Ishikawa (cell line): ENCODE measurements around the gene YTHDF1.
A peak's percentile ranks its signal among the peaks of the same experiment; 100 is the strongest.

Source experiments
- CEBPB ChIP-seq: IDR thresholded peaks from 2 replicates; pipeline ENCODE4 v1.6.1; 2012
- CREB1 ChIP-seq: IDR thresholded peaks from 2 replicates; pipeline ENCODE4 v1.6.1; 2012; ENCODE audit warnings: low read depth
- EGR1 ChIP-seq: IDR thresholded peaks from 2 replicates; pipeline ENCODE4 v1.6.1; 2012
- EP300 ChIP-seq: IDR thresholded peaks from 2 replicates; pipeline ENCODE4 v1.6.1; 2012; ENCODE audit warnings: borderline replicate concordance
- FOXM1 ChIP-seq: IDR thresholded peaks from 2 replicates; pipeline ENCODE4 v1.6.1; 2012; ENCODE audit warnings: low read depth, borderline replicate concordance
- NFIC ChIP-seq: IDR thresholded peaks from 2 replicates; pipeline ENCODE4 v1.6.1; 2012
- RAD21 ChIP-seq: IDR thresholded peaks from 2 replicates; pipeline ENCODE4 v1.6.1; 2012; ENCODE audit warnings: low read depth
- TAF1 ChIP-seq: IDR thresholded peaks from 2 replicates; pipeline ENCODE4 v1.6.1; 2012; ENCODE audit warnings: low read depth, mild to moderate bottlenecking
- TCF12 ChIP-seq: IDR thresholded peaks from 2 replicates; pipeline ENCODE4 v1.6.1; 2012; ENCODE audit warnings: low read depth
- TEAD4 ChIP-seq: IDR thresholded peaks from 2 replicates; pipeline ENCODE4 v1.6.1; 2012
- USF1 ChIP-seq: IDR thresholded peaks from 2 replicates; pipeline ENCODE4 v1.6.1; 2012
- YY1 ChIP-seq: IDR thresholded peaks from 2 replicates; pipeline ENCODE4 v1.6.1; 2012; ENCODE audit warnings: low read depth
- ZBTB7A ChIP-seq: IDR thresholded peaks from 2 replicates; pipeline ENCODE4 v1.6.1; 2012; ENCODE audit warnings: low read depth
- TF ChIP-seq, protein P1 (sequence below): IDR thresholded peaks from 2 replicates; pipeline ENCODE4 v1.6.1; 2012; ENCODE audit warnings: low read depth, mild to moderate bottlenecking
- TF ChIP-seq, protein P2 (sequence below): IDR thresholded peaks from 2 replicates; pipeline ENCODE4 v1.6.1; 2012

YTHDF1 gene

GRCh38 chr20:63181226-63181625 lies 34.7 kb downstream of the YTHDF1 start:
- TF ChIP-seq, protein P1, sequence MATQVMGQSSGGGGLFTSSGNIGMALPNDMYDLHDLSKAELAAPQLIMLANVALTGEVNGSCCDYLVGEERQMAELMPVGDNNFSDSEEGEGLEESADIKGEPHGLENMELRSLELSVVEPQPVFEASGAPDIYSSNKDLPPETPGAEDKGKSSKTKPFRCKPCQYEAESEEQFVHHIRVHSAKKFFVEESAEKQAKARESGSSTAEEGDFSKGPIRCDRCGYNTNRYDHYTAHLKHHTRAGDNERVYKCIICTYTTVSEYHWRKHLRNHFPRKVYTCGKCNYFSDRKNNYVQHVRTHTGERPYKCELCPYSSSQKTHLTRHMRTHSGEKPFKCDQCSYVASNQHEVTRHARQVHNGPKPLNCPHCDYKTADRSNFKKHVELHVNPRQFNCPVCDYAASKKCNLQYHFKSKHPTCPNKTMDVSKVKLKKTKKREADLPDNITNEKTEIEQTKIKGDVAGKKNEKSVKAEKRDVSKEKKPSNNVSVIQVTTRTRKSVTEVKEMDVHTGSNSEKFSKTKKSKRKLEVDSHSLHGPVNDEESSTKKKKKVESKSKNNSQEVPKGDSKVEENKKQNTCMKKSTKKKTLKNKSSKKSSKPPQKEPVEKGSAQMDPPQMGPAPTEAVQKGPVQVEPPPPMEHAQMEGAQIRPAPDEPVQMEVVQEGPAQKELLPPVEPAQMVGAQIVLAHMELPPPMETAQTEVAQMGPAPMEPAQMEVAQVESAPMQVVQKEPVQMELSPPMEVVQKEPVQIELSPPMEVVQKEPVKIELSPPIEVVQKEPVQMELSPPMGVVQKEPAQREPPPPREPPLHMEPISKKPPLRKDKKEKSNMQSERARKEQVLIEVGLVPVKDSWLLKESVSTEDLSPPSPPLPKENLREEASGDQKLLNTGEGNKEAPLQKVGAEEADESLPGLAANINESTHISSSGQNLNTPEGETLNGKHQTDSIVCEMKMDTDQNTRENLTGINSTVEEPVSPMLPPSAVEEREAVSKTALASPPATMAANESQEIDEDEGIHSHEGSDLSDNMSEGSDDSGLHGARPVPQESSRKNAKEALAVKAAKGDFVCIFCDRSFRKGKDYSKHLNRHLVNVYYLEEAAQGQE, result no peak
- TF ChIP-seq CREB1, result no peak
- no peak for TF ChIP-seq TAF1
- no peak for TF ChIP-seq YY1
- TF ChIP-seq TEAD4, result no peak
- TF ChIP-seq, protein P2, sequence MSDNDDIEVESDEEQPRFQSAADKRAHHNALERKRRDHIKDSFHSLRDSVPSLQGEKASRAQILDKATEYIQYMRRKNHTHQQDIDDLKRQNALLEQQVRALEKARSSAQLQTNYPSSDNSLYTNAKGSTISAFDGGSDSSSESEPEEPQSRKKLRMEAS, result no peak
- TF ChIP-seq RAD21, result no peak
- no peak for TF ChIP-seq TCF12
- no peak for TF ChIP-seq NFIC
- TF ChIP-seq FOXM1, result no peak
- no peak for TF ChIP-seq USF1
- no peak for TF ChIP-seq ZBTB7A
- no peak for TF ChIP-seq CEBPB
- no peak for TF ChIP-seq EP300

DNA sequence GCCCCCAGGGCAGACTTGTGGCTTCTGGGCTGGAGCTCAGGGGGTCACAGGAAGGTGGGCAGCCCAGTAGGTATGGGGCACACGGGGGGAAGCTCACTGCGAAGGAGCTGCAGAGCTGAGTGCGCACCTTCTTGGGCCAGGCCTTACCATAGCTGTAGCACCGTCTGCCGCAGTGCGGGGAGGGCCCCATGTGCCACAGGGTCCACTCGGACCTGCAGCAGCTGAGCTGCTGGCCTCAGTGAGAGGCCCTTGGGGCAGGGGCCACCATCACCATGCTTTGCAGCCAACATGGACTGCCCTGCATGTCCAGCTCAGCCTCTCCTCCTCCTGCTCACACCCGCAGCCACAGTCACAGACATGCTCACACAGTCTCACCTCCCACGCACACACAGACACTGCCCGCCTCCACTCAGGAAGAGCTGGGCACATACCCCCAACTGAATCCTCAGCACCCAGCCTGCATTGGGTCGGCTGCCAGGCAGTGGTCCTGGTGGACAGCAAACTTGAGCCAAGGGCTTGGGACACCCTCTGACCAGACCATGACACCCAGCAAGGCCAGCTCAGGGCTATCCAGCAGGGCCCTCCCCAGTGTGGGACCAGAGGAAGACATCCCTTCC lies 35.3 kb downstream of the YTHDF1 start:
- TF ChIP-seq EGR1, result no peak
- no peak for TF ChIP-seq CREB1
- TF ChIP-seq, protein P1, result no peak
- TF ChIP-seq TAF1, result no peak
- TF ChIP-seq CEBPB, result no peak
- no peak for TF ChIP-seq EP300
- TF ChIP-seq RAD21, result no peak
- no peak for TF ChIP-seq FOXM1
- no peak for TF ChIP-seq NFIC
- no peak for TF ChIP-seq ZBTB7A
- TF ChIP-seq, protein P2, result no peak
- TF ChIP-seq YY1, result no peak
- TF ChIP-seq TCF12, result no peak
- TF ChIP-seq TEAD4, result no peak
- TF ChIP-seq USF1, result no peak

DNA sequence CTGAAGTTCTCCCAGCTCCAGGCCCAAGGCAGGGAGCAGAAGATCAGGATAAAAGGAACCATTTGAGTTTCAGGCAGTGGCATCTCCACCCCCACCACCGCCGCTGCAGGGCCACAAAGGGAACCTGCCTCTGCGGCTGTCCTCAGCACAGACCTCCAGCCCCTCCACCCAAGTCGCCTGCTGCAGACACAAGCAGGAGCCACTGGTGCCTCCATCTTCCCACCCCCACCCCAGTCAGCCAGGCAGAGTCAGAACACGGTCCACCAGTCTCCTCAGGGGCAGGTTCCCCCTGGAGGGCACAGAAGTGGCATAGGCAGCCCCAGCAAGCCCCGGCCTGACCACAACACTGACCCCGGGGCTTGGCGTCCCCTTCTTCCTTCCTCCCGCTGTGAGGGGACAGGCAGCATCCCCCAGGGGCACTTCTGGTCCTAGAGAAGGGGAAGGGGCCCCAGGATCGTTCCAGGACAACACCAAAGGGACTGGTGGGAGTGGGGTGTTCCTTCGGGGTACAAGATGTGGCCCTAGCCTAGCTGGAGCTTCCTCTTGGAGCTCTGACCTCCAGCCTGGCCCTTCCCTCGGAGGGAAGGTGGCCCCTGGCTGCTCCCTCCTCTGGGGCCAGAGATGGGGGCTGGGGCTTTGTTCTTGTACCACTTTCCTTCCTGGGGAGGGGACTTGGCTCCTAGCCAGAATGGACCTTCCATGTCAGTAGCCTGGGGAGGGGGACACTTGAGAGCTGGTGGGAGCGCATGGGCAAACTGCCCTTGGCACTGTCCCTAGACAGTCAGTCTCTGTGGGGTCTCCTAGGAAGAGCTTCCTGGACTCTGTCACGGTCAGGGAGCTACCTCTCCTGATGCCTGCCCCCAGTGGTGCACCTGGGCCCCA lies 36.0 kb downstream of the YTHDF1 start:
- no peak for TF ChIP-seq FOXM1

DNA sequence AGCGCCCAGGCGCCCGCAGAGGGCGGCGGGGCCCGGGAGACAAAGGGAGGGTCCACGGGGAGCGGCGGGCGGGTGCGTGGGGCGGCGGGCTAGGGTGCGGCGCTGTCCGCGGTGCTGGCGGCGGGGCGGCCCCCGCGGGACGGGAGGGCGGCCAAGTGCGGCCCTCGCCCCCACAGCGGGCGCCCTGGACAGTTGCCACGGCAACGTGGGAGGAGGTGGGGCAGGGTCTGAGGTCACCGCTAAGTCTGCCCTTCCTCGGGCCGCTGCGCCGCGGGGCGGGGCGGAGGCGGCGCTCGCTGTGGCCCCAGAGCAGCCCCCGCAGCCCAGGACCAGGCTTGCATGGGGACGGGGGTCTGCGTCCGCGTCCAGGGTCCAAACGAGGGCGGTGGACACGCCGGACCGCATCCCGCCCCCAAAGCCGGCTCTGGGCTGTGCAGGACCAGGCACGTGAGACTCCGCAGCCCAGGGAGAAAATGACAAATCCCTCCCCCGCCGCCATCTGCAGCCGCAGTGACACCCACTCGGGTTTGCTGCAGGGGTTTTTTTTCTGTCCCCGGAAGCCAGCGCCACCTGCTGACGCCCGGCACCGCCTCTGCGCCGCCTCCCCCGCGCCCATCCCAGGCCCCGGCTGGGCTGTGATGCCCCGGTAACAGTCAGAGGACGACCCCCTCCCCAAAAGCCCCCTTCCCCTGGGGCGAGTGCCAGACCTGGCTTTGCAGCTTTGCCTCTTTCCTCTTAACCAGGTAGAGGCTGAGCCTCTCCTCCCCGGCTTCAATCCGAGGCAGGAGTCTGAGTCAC lies 36.8 kb downstream of the YTHDF1 start:
- TF ChIP-seq ZBTB7A (no peak; the same call in 1 of the 2 replicates), USF1 (peak; percentile 40; the same call in 1 of the 2 replicates), CREB1 (no peak), TAF1 (no peak), FOXM1 (no peak), TCF12 (no peak), RAD21 (peak; percentile 48; the same call in 1 of the 2 replicates), NFIC (peak; percentile 44; the same call in 1 of the 2 replicates), EP300 (no peak), EGR1 (peak; percentile 71; the same call in 1 of the 2 replicates)
- TF ChIP-seq, protein P1, result peak; percentile 87
